Uterus (tissue), 2 donors: ENCODE data around the gene ZNF598.

ENCODE experiments used
- CTCF ChIP-seq, 4 experiments: fragments of 200-600 bp in 2 of 4; fragments of 450-650 bp in 2 of 4; sonication (generic) in 2 of 4; IDR thresholded peaks; one replicate each; pipeline ENCODE4 v1.5.1; 2016 to 2019; ENCODE audit warnings: antibody characterized with exemption in 4 of 4, mild to moderate bottlenecking in 2 of 4, moderate library complexity in 1 of 4
- POLR2A ChIP-seq, 2 donors: fragments of 450-650 bp; IDR thresholded peaks; one replicate each; pipeline ENCODE4 v1.6.1; 2016; ENCODE audit warnings: antibody characterized with exemption in 2 of 2, mild to moderate bottlenecking in 1 of 2, moderate library complexity in 1 of 2

GRCh38 chr16:2028620-2029220 lies 19.1 kb upstream of the ZNF598 start:
- TF ChIP-seq CTCF (IDR thresholded peaks at IDR 0.05) (no peak), POLR2A (IDR thresholded peaks at IDR 0.05) (no peak)
